ENCODE data around the gene TSR2.
"Not testable (repeated sequence)": the region's sequence is repeated elsewhere in the genome, so short reads cannot be mapped to it uniquely, and the experiment has no call there.

Gene TSR2

DNA sequence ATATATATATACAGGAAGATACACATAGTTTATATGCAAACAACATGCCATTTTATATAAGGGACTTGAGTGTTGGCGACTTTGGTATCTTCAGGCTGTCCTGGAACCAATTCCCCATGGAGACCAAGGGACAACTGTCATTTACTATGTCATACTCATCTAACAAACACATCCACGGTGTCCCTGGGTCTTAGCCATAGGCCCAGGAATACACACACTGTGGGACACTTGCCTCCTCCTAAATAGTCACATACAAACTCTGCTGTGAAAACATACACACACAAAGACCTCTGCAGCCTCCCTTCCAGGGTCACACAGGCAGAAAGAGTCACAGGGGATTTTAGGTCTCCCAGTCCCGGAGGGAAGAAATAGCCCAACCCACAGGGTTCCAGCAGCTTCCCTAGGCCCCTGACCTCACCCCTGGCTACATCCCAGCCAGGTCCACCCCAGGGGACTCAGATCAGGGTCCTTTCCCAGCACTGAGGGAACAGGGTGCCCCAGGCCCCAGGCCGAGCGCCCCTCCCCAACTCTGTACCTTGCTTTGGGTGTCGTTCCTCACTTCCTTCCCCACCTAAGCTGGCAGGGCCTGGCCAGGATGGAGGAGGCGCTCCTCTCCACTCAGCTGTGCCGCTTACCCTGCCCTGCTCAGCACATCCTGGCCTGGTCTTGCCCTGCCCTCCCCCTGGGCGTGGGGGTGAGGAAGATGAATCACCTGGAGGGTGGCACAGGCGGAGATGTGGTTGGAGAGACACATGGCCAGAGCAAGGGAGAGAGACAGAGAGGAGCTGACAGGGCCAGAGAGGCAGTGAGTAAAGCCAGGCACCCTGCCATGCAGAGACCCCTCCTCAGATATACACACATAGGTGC is 34.0 kb downstream of the TSR2 start:
- DNase-seq (ENCODE audit: low read depth in 2 of 2) = no peak

DNA sequence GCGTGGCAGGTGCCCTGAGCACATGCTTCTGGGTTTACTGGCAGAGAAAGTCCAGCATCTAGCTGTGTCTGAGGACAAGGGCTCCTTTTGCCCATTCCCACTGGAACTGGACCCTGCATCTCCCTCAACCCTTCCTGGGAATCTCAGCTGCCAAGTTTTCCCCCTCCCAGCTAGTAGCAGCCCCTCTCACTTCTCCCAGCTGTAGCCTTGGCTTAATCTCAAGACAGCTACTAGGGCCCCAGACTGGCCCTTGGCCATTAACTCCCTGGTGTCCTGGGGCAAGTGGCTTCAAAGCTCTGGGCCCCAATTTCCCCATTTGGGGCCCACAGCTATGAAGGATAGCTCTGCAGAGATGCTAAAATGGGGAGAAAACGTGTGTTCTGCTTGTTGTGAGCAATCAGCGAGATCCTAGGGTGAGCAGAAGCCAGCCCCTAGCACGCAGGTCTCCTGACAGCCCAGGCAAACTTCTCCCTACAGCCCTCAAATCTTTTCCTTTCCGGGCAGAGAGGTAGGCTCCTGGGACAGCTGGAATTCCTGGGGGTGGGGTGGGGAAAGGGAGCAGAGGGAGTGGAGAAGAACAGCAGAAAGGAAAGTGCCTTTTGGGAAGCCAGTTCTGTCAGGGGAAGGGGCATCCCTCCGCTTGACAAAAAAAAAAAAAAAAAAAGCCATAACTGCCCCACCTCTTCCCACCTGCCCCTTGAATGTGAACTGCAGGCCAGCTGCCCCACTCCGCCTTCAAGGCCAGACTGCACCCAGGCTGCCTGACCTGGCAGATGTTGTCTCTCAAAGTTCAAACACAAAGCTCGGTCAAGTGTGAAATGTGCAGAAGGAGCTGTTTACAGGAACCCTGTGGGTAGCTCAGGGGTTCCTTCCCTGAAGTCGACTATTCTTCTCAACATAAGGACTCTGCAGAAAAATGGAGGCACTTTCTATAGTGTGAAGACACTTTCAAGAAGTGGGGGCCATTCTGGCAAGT is 39.2 kb downstream of the TSR2 start:
- DNase-seq (ENCODE audit: low read depth in 2 of 2) = no peak

DNA sequence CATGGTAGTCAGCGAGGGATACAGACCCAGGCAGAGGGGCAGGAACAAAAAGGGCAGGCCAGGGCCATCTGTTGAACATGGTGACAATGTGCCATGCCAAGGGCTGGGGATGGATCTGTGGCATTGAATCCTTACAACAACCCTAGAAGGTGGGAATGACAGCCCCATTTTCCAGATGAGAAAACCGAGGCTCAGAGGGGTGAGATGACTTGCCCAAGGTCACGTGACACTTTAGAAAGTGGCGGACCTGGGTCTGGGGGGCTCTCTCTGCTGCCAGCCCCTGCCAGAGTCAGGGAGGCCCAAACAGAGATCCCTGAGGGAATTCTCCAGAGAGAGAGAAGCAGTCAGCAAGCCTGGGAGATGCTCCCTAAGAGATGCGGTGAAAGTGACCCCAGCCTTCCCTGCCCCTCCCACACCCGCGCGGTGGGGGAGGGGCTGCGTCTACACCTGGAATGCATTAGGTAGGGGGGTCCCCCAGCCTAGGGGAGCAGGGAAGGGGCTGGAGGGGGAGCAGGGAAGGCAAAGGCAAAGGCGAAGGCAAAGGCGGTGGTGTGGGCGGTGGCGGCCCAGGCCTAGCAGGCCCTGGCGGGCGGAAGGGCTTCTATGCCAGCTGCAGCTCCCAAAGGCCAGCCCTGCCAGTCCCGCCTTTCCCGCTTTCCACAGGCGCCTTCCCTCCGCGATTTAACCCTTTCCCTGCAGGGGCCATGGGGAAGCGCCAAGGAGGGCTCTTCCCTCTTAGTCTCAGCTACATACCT is 42.8 kb downstream of the TSR2 start:
- no peak for DNase-seq (ENCODE audit: low read depth in 2 of 2)

- DNase-seq (ENCODE audit: low read depth in 2 of 2) = no peak
Observed at GRCh38 chrX:54483946-54484345, 43.7 kb downstream of the TSR2 start.

GRCh38 chrX:54484666-54485065 is 44.5 kb downstream of the TSR2 start:
- DNase-seq (ENCODE audit: low read depth in 2 of 2) = no peak

GRCh38 chrX:54489819-54490218 is 49.6 kb downstream of the TSR2 start:
- not testable (repeated sequence) for DNase-seq (ENCODE audit: low read depth in 2 of 2)

GRCh38 chrX:54492340-54492739 is 52.1 kb downstream of the TSR2 start:
- no peak for DNase-seq (ENCODE audit: low read depth in 2 of 2)

GRCh38 chrX:54494166-54494988 is 54.2 kb downstream of the TSR2 start:
- no peak for DNase-seq (ENCODE audit: low read depth in 2 of 2)

All from fibroblast of skin of left quadriceps (primary cell).